ENCODE results near the gene METTL9.
"Not testable (repeated sequence)": the region's sequence is repeated elsewhere in the genome, so short reads cannot be mapped to it uniquely, and the experiment has no call there.

METTL9 gene

GRCh38 chr16:21667575-21667974 lies 68.2 kb downstream of the METTL9 start:
- DNase-seq, result no peak

GRCh38 chr16:21673469-21673868 lies 74.1 kb downstream of the METTL9 start:
- no peak for DNase-seq

- DNase-seq, result not testable (repeated sequence)
Measured at GRCh38 chr16:21674456-21674855, 75.1 kb downstream of the METTL9 start.

- not testable (repeated sequence) for DNase-seq
Measured at GRCh38 chr16:21680714-21681113, 81.3 kb downstream of the METTL9 start.

- DNase-seq, result no peak
Measured at GRCh38 chr16:21683184-21683583, 83.8 kb downstream of the METTL9 start.

- DNase-seq, result no peak
Measured at GRCh38 chr16:21684199-21684598, 84.8 kb downstream of the METTL9 start.

- no peak for DNase-seq
Measured at GRCh38 chr16:21685034-21685455, 85.7 kb downstream of the METTL9 start.

GRCh38 chr16:21689107-21689506 lies 89.7 kb downstream of the METTL9 start:
- no peak for DNase-seq

- DNase-seq, result not testable (repeated sequence)
Measured at GRCh38 chr16:21690967-21691366, 91.6 kb downstream of the METTL9 start.

- DNase-seq, result no peak
Measured at GRCh38 chr16:21694609-21695008, 95.2 kb downstream of the METTL9 start.

- no peak for DNase-seq
Measured at GRCh38 chr16:21697032-21697431, 97.7 kb downstream of the METTL9 start.

- no peak for DNase-seq
Measured at GRCh38 chr16:21698169-21699032, 99.0 kb downstream of the METTL9 start.

- no peak for DNase-seq
Measured at GRCh38 chr16:21701271-21701670, 101.9 kb downstream of the METTL9 start.

GRCh38 chr16:21702276-21702675 lies 102.9 kb downstream of the METTL9 start:
- no peak for DNase-seq

- DNase-seq, result no peak
Measured at GRCh38 chr16:21703156-21703555, 103.8 kb downstream of the METTL9 start.

- no peak for DNase-seq
Measured at GRCh38 chr16:21703589-21704174, 104.3 kb downstream of the METTL9 start.

GRCh38 chr16:21704266-21704665 lies 104.9 kb downstream of the METTL9 start:
- DNase-seq, result no peak

- no peak for DNase-seq
Measured at GRCh38 chr16:21704733-21705132, 105.4 kb downstream of the METTL9 start.

Measured in NCI-H1436 (cell line).